Left lung (tissue), 10 donors: Measurements from ENCODE around the gene CNNM4. TPM values are rescaled to one million over a fixed set of nuclear protein-coding genes. Genes with fewer than 3 reads are reported as not detected.

Source experiments
- ATAC-seq: fragments of 200-7000 bp; cut with Tn5 transposase; one replicate; pipeline ENCODE4 v1.9.1; 2020; ENCODE audit warnings: moderate library complexity
- DNase-seq, 4 donors: peaks; one replicate each; pipeline ENCODE4 v3.0.0-alpha.2; 2013 to 2020
- H3K27ac ChIP-seq, 2 donors: fragments of 200-600 bp; sonication (generic) in 1 of 2; one replicate each; pipeline versions ENCODE4 v1.5.0 to v1.8.0; 2020 to 2021
- H3K27me3 ChIP-seq, 2 donors: fragments of 200-600 bp; sonication (generic) in 1 of 2; one replicate each; pipeline versions ENCODE4 v1.5.0 to v1.8.0; 2020 to 2021
- H3K36me3 ChIP-seq, 2 donors: fragments of 200-600 bp; sonication (generic) in 1 of 2; one replicate each; pipeline versions ENCODE4 v1.5.0 to v1.8.0; 2020 to 2021
- H3K4me1 ChIP-seq, 2 donors: fragments of 200-600 bp; one replicate each; pipeline ENCODE4 v1.8.0; 2021
- H3K4me3 ChIP-seq, 2 donors: fragments of 200-600 bp; sonication (generic) in 1 of 2; one replicate each; pipeline versions ENCODE4 v1.5.0 to v1.8.0; 2020 to 2021; ENCODE audit warnings: mild to moderate bottlenecking in 1 of 2
- H3K9me3 ChIP-seq, 2 donors: fragments of 200-600 bp; sonication (generic) in 1 of 2; one replicate each; pipeline versions ENCODE4 v1.5.0 to v1.8.0; 2020 to 2021
- intact Hi-C, 2 donors: fragments of 100-400 bp; cut with DNase I; formaldehyde crosslinking; loops; one replicate each; pipeline versions ENCODE4 v1.11.2 to v1.14.2; 2022
- polyA plus RNA-seq, 6 donors: library from polyadenylated mRNA; unstranded; fragments of 120-200 nt; gene quantifications; one replicate each; pipeline ENCODE4 v1.2.1, GENCODE V29; 2013; ENCODE audit not compliant: insufficient read length in 6 of 6
- total RNA-seq, 2 donors: library from RNA; stranded (reverse); fragmentation: NEBNext Ultra II Directional; extraction: Animal tissue kit (Norgen Biotek cat#: 25700); gene quantifications; one replicate each; pipeline ENCODE4 v1.2.1, GENCODE V29; 2021
- TF ChIP-seq, protein P1 (sequence below), 2 donors: fragments of 200-600 bp; sonication (generic) in 1 of 2; IDR thresholded peaks; one replicate each; pipeline versions ENCODE4 v1.5.0 to v1.8.0; 2021; ENCODE audit warnings: antibody characterized with exemption in 2 of 2
- donor health status: DM: no; HTN: yes; CAD: no.
- donor health status: DM: no; HTN: no; CAD: no.

The CNNM4 gene
- total and polyA plus RNA-seq, 8 donors = 14.1 to 22.8 (median 16.7) TPM

DNA sequence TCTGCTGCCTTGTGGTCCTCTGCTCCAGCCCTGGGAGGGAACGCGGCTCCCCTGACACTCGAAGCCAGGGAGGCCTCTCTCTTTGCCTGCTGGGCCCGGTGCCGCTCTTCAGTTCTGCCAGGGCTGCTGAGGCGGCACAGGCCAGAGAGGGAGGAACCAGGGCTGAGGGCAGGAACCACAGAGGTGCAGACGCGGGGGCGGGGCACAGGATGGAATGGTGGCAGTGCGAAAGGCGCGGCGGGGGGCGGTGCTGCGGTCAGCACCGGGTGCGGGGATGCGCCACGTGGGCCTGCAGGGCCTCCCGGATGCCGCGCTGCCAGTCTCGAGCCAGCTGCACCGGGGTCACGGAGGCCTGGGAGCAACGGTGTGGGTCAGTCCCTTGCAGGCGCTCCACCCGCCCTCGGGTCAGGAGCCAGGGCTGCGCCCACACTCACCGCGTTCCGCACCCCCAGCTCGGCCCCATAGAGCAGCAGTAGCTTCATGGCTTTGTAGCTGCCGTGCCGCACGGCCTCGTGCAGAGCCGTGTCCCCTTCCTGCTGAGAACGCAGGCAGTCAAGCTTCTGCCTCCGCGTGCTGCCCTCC, 78.7 kb downstream of the CNNM4 start:
- TF ChIP-seq, protein P1, sequence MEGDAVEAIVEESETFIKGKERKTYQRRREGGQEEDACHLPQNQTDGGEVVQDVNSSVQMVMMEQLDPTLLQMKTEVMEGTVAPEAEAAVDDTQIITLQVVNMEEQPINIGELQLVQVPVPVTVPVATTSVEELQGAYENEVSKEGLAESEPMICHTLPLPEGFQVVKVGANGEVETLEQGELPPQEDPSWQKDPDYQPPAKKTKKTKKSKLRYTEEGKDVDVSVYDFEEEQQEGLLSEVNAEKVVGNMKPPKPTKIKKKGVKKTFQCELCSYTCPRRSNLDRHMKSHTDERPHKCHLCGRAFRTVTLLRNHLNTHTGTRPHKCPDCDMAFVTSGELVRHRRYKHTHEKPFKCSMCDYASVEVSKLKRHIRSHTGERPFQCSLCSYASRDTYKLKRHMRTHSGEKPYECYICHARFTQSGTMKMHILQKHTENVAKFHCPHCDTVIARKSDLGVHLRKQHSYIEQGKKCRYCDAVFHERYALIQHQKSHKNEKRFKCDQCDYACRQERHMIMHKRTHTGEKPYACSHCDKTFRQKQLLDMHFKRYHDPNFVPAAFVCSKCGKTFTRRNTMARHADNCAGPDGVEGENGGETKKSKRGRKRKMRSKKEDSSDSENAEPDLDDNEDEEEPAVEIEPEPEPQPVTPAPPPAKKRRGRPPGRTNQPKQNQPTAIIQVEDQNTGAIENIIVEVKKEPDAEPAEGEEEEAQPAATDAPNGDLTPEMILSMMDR (IDR thresholded peaks at IDR 0.05) = no peak
- peak; percentile 94 for ATAC-seq
- peak in 3 of 4 donors; percentile 24 to 90 (median 82) for DNase-seq
- Histone ChIP-seq H3K36me3 (peaks cover 0 to 17% of the 10 kb centered on the region in 2 donors), H3K4me1 (peaks cover 0 to 11% of the 10 kb centered on the region in 2 donors), H3K27ac (no peak overlapping the region), H3K4me3 (peak overlapping the region in 1 of 2 donors; percentile 6), H3K27me3 (no peaks in the 10 kb centered on the region), H3K9me3 (no peaks in the 10 kb centered on the region)
- intact Hi-C loops = no loop called here

DNA sequence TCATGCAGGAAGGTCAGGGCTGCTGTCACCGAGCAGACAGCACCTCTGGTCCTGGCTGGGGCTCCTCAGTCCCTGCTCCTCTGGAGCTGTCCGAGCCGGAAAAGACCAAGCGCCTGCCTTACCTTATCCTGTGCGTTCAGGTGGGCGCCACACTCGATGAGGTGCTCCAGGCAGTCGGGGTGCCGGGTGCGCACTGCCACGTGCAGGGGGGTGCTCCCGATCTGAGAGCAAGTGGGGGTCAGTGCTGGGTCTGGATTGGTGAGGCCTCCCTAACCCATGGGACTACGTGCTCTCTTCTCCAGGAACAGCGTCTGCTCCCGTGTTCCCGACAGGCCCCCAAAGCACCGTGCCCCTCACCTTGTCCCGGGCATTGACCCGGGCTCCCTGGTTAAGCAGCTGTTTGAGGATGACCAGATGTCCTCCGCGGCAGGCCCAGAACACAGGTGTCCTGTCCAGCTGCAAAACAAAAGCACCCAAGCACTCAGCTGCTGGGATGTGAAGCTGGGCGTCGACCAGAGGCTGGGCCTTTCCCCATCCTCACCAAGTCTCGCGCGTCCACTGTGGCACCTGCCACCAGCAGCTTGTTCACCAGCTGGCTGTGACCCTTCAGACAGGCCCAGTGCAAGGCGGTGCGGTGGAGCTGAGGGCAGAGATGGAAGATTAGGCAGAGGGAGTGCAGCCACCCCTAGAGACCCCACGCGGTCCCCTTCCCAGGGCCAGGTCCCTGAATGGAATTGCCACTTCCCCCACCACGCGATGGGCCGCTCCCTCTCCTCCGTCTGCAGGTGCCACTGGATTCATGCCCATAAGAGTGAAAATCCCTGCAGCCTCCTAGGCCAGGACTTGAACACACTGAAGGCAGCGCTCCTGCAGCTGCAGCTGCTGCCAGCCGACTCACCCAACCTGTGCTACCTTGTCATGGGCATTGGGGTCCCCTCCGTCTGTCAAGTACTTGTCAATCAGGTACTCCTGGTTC, 79.5 kb downstream of the CNNM4 start:
- Histone ChIP-seq H3K4me1 (peaks cover 0 to 11% of the 10 kb centered on the region in 2 donors), H3K27ac (no peak overlapping the region), H3K4me3 (peak overlapping the region in 1 of 2 donors; percentile 6), H3K36me3 (peaks cover 0 to 13% of the 10 kb centered on the region in 2 donors), H3K9me3 (no peaks in the 10 kb centered on the region), H3K27me3 (no peaks in the 10 kb centered on the region)
- DNase-seq = no peak
- intact Hi-C loops = no loop called here
- no peak for ATAC-seq
- TF ChIP-seq, protein P1 (IDR thresholded peaks at IDR 0.05) = no peak

DNA sequence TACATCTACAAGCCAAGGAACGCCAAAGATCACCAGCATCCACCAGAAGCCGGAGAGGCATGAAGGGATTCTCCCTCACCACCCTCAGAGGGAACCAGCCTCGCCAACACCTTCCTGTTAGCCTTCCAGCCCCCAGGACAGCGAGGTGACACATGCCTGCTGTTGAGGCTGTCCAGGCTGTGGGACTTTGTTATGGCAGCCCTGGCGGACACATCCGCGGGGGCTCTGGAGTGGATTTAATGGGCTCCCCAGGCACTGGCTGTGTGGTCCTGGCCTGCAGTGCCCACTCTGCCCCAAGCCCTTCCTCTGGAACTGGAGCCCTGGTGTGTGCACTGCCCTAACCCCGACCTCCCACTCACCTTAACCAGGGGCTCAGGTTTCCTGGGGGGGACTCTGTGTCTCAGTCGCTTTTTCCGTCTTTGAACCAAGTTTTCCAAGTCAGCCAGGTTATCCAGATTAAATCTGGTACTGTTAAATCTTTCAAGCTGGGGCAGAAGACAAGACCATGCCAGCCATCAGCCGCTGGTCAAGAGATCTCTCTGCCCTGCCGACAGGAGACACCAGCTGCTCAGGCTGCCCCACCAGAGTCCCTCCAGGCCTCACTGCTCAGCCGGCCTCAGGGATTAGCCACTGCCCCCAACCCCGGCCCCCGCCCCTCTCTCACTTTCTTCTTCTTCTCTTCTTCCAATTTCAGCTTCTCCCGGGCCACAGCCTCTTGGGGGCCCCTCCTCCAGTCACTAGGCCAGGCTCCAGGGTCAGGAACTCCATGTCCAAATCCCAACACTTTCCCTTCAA, 81.2 kb downstream of the CNNM4 start:
- TF ChIP-seq, protein P1 (IDR thresholded peaks at IDR 0.05) = no peak
- no peak overlapping the region for H3K27ac ChIP-seq
- no peaks in the 10 kb centered on the region for H3K9me3 ChIP-seq
- ATAC-seq = no peak
- H3K27me3 ChIP-seq = no peaks in the 10 kb centered on the region
- intact Hi-C loops = no loop called here
- no peak overlapping the region for H3K4me3 ChIP-seq
- no peak for DNase-seq
- H3K36me3 ChIP-seq = peaks cover 0 to 26% of the 10 kb centered on the region in 2 donors
- peaks cover 0 to 11% of the 10 kb centered on the region in 2 donors for H3K4me1 ChIP-seq

DNA sequence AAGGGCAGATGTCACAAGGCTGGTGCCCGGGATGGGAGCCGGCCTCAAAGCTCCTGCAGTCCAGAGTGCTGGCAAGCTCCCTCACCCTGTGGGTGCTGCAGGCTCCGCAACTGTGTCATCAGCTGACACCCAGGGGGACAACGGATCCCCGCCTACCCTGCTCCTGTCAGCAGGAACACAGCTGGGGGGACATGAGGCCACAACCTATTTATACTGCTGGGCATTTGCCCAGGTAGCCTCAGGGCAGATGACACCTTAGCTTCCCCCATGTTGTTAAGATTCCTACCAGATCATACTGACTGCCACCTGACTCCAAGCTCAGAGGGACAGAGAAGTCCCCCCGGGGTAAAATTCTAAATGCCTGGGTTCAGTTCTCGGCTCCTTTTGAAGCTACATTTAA, 81.9 kb downstream of the CNNM4 start:
- Histone ChIP-seq H3K27ac (no peak overlapping the region), H3K36me3 (peaks cover 0 to 32% of the 10 kb centered on the region in 2 donors), H3K9me3 (no peaks in the 10 kb centered on the region), H3K4me1 (peaks cover 0 to 11% of the 10 kb centered on the region in 2 donors), H3K4me3 (no peak overlapping the region), H3K27me3 (no peaks in the 10 kb centered on the region)
- TF ChIP-seq, protein P1 (IDR thresholded peaks at IDR 0.05) = no peak
- DNase-seq (no peak), ATAC-seq (no peak)
- intact Hi-C loops = no loop called here
